ENCODE measurements around the gene MYO7A. TPM values are rescaled to one million over a fixed set of nuclear protein-coding genes. Genes with fewer than 3 reads are reported as not detected.

Gene MYO7A
- total and polyA plus RNA-seq, 2 donors (not counting 3 experiments of a cell fraction or from before 2014, with no cell fraction given), result 1.3 to 3.6 TPM

- Histone ChIP-seq H4K20me1 (replicated peaks; ENCODE audit: control insufficient read depth, extremely low read depth, insufficient read depth, low read length) (no peaks in the 10 kb centered on the region), H3K9ac (replicated peaks; ENCODE audit: extremely low read depth, insufficient read depth, low read length) (no peak overlapping the region), H3K9me1 (replicated peaks; ENCODE audit: control insufficient read depth, extremely low read depth, insufficient read depth, low read length) (no peaks in the 10 kb centered on the region), H3K79me2 (ENCODE audit: control insufficient read depth, insufficient read depth, low read length) (no peaks in the 10 kb centered on the region), H3K4me1 (ENCODE audit: control insufficient read depth, extremely low read depth, insufficient read depth, low read length) (peaks cover 20% of the 10 kb centered on the region), H3K4me3 (replicated peaks in 1 of 3; ENCODE audit: insufficient read depth in 1 of 3, low read depth in 1 of 3, low read length in 3 of 3) (no peak overlapping the region), H3K4me2 (ENCODE audit: insufficient read depth, low read length) (peak overlapping the region; percentile 58), H3K27ac (ENCODE audit: insufficient read depth, low read depth, low read length) (peak overlapping the region; percentile 86), H2AFZ (ENCODE audit: low read depth, low read length) (peak overlapping the region; percentile 48), H3K9me3 (replicated peaks; ENCODE audit: control insufficient read depth, insufficient read depth, low read length) (no peaks in the 10 kb centered on the region), H3K36me3 (ENCODE audit: control insufficient read depth in 2 of 2, extremely low read depth in 1 of 2, insufficient read depth in 2 of 2, low read length in 2 of 2) (no peaks in the 10 kb centered on the region), H3K27me3 (ENCODE audit: control insufficient read depth in 2 of 2, insufficient read depth in 2 of 2, low read length in 2 of 2) (no peaks in the 10 kb centered on the region)
- no peak for TF ChIP-seq MYC (IDR thresholded peaks at IDR 0.05; ENCODE audit: low read depth, low read length)
- peak; percentile 95 for TF ChIP-seq FOS (IDR thresholded peaks at IDR 0.05; ENCODE audit: borderline replicate concordance, insufficient read depth, low read length)
- no peak for TF ChIP-seq EZH2 (IDR thresholded peaks at IDR 0.05; ENCODE audit: borderline replicate concordance, low read depth, low read length, severe bottlenecking)
- TF ChIP-seq CTCF (IDR thresholded peaks at IDR 0.05; ENCODE audit: extremely low read depth in 1 of 2, insufficient read depth in 1 of 2, low read depth in 1 of 2, low read length in 2 of 2), result no peak
- TF ChIP-seq POLR2A (IDR thresholded peaks at IDR 0.05; ENCODE audit: low read depth, low read length), result no peak
- TF ChIP-seq JUN (IDR thresholded peaks at IDR 0.05; ENCODE audit: borderline replicate concordance, insufficient read depth, insufficient read length, low read depth), result peak; percentile 91
- TF ChIP-seq GATA2 (IDR thresholded peaks at IDR 0.05; ENCODE audit: insufficient read depth, insufficient read length, low read depth, low read length), result peak; percentile 74
- DNase-seq (ENCODE audit: low read depth, low spot score), result peak; percentile 83
- ChIA-PET CTCF (no interaction called here), POLR2A (no interaction called here)
- dilution Hi-C loops (cut with MboI; ENCODE audit: extremely low pct_ligation_motif_present, low sequenced_read_pairs), result no loop called here
- FAIRE-seq, result peak; percentile 55
- TSS peak; percentile 97 for BruUV-seq (replicated peaks)
- intact Hi-C loops (cut with micrococcal nuclease), result no loop called here
These were observed 116.4 kb downstream of the MYO7A start for GRCh38 chr11:77244277-77245027.

Measured in endothelial cell of umbilical vein (primary cell).